ENCODE results near the gene MEPCE.
A peak's percentile ranks its signal among the peaks of the same experiment; 100 is the strongest.

MEPCE gene

GRCh38 chr7:100465299-100465698 is 35.7 kb downstream of the MEPCE start:
- no peak for DNase-seq

GRCh38 chr7:100465702-100466311 is 36.2 kb downstream of the MEPCE start:
- DNase-seq, result no peak

GRCh38 chr7:100466653-100467605 is 37.3 kb downstream of the MEPCE start:
- no peak for DNase-seq

GRCh38 chr7:100467638-100468373 is 38.2 kb downstream of the MEPCE start:
- DNase-seq, result no peak

- peak; percentile 96 for DNase-seq
Measured at GRCh38 chr7:100469227-100470044, 39.8 kb downstream of the MEPCE start.

- no peak for DNase-seq
Measured at GRCh38 chr7:100471021-100471420, 41.4 kb downstream of the MEPCE start.

GRCh38 chr7:100472121-100472851 is 42.7 kb downstream of the MEPCE start:
- no peak for DNase-seq

- DNase-seq, result no peak
Measured at GRCh38 chr7:100472854-100473499, 43.3 kb downstream of the MEPCE start.

GRCh38 chr7:100475549-100475948 is 45.9 kb downstream of the MEPCE start:
- DNase-seq, result peak; percentile 60

GRCh38 chr7:100476101-100476780 is 46.6 kb downstream of the MEPCE start:
- no peak for DNase-seq

- DNase-seq, result peak; percentile 79
Measured at GRCh38 chr7:100476903-100477870, 47.6 kb downstream of the MEPCE start.

- DNase-seq, result peak; percentile 42
Measured at GRCh38 chr7:100477871-100478267, 48.2 kb downstream of the MEPCE start.

GRCh38 chr7:100478958-100479660 is 49.5 kb downstream of the MEPCE start, which contains the start of gene TSC22D4:
Gene TSC22D4 (minus strand): TSS chr7:100479214. CDS start chr7:100478038, 1,176 bp downstream.
- peak; percentile 95 for DNase-seq

GRCh38 chr7:100481466-100481865 is 51.8 kb downstream of the MEPCE start:
- no peak for DNase-seq

GRCh38 chr7:100482728-100483089 is 53.1 kb downstream of the MEPCE start:
- no peak for DNase-seq

GRCh38 chr7:100483090-100483721 is 53.6 kb downstream of the MEPCE start:
- peak; percentile 93 for DNase-seq

Data from stimulated activated CD8-positive, alpha-beta memory T cell treated with anti-CD3 and anti-CD28 coated beads, Interleukin-4, amount 100 ng/mL, for 48 hours (primary cell).